WTC11 (cell line): ENCODE results near the gene GCM1.

Experiments used
- CREB1 ChIP-seq: sonication (generic); formaldehyde crosslinking; IDR thresholded peaks from 2 replicates; pipeline ENCODE4 v1.8.0; 2023; ENCODE audit warnings: mild to moderate bottlenecking, missing genetic modification reagents
- CREM ChIP-seq: sonication (generic); formaldehyde crosslinking; IDR thresholded peaks from 2 replicates; pipeline ENCODE4 v1.8.1; 2022; ENCODE audit warnings: mild to moderate bottlenecking, missing genetic modification reagents, moderate library complexity
- GTF2I ChIP-seq: fragments of 250-450 bp; sonication (Bioruptor Pico); conservative IDR thresholded peaks from 2 replicates; pipeline ENCODE4 v1.4.0; 2021; ENCODE audit warnings: mild to moderate bottlenecking
- NFYB ChIP-seq: sonication (generic); formaldehyde crosslinking; conservative IDR thresholded peaks from 2 replicates; pipeline ENCODE4 v1.8.0; 2022; ENCODE audit warnings: low read depth, missing genetic modification reagents
- TF ChIP-seq, protein P1 (sequence below): sonication (generic); formaldehyde crosslinking; IDR thresholded peaks from 2 replicates; pipeline ENCODE4 v1.8.0; 2023; ENCODE audit warnings: missing genetic modification reagents
- TF ChIP-seq, protein P2 (sequence below): sonication (generic); formaldehyde crosslinking; conservative IDR thresholded peaks from 2 replicates; pipeline ENCODE4 v1.8.1; 2022; ENCODE audit warnings: mild to moderate bottlenecking, missing genetic modification reagents
- TF ChIP-seq, protein P3 (sequence below): sonication (generic); formaldehyde crosslinking; IDR thresholded peaks from 2 replicates; pipeline ENCODE4 v1.8.1; 2023; ENCODE audit warnings: mild to moderate bottlenecking, missing genetic modification reagents, moderate library complexity
- TF ChIP-seq, protein P4 (sequence below): sonication (generic); formaldehyde crosslinking; IDR thresholded peaks from 2 replicates; pipeline ENCODE4 v1.8.1; 2023; ENCODE audit warnings: mild to moderate bottlenecking, moderate library complexity, missing genetic modification reagents
- TF ChIP-seq, protein P5 (sequence below): sonication (generic); formaldehyde crosslinking; conservative IDR thresholded peaks from 2 replicates; pipeline ENCODE4 v1.8.1; 2023; ENCODE audit warnings: mild to moderate bottlenecking, low read depth, missing genetic modification reagents, moderate library complexity
- TF ChIP-seq, protein P6 (sequence below): fragments of 200-600 bp; IDR thresholded peaks from 2 replicates; pipeline ENCODE4 v1.8.0; 2022; ENCODE audit warnings: antibody characterized with exemption
- TF ChIP-seq, protein P7 (sequence below): sonication (generic); formaldehyde crosslinking; IDR thresholded peaks from 2 replicates; pipeline ENCODE4 v1.8.0; 2022; ENCODE audit warnings: mild to moderate bottlenecking, missing genetic modification reagents

DNA sequence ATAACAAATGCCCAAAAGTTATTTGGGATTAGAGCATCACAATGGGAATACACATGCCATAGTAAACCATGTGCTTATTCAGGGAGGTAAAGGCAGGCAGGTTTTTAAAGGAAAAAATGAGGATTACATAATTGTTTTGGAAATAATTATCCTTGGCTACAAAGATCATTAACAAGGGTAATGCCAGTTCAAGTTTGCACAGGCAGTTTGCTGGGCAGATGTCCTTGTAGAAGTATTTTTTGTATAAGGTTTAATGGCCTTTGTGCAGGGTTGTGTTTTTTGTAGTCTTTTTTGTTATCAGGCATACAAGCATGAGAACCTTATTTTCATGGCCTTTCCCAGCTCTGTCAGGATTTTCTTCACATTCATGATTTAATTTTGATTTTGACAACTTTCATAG is 58.7 kb downstream of the GCM1 start:
- TF ChIP-seq NFYB (no peak), CREB1 (CRISPR knock-in tag) (no peak), GTF2I (CRISPR knock-in tag) (no peak), CREM (no peak)
- TF ChIP-seq, protein P1, sequence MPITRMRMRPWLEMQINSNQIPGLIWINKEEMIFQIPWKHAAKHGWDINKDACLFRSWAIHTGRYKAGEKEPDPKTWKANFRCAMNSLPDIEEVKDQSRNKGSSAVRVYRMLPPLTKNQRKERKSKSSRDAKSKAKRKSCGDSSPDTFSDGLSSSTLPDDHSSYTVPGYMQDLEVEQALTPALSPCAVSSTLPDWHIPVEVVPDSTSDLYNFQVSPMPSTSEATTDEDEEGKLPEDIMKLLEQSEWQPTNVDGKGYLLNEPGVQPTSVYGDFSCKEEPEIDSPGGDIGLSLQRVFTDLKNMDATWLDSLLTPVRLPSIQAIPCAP (CRISPR knock-in tag), result no peak
- TF ChIP-seq, protein P2, sequence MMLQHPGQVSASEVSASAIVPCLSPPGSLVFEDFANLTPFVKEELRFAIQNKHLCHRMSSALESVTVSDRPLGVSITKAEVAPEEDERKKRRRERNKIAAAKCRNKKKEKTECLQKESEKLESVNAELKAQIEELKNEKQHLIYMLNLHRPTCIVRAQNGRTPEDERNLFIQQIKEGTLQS (CRISPR knock-in tag), result no peak
- TF ChIP-seq, protein P3, sequence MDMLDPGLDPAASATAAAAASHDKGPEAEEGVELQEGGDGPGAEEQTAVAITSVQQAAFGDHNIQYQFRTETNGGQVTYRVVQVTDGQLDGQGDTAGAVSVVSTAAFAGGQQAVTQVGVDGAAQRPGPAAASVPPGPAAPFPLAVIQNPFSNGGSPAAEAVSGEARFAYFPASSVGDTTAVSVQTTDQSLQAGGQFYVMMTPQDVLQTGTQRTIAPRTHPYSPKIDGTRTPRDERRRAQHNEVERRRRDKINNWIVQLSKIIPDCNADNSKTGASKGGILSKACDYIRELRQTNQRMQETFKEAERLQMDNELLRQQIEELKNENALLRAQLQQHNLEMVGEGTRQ (CRISPR knock-in tag), result no peak
- TF ChIP-seq, protein P4, sequence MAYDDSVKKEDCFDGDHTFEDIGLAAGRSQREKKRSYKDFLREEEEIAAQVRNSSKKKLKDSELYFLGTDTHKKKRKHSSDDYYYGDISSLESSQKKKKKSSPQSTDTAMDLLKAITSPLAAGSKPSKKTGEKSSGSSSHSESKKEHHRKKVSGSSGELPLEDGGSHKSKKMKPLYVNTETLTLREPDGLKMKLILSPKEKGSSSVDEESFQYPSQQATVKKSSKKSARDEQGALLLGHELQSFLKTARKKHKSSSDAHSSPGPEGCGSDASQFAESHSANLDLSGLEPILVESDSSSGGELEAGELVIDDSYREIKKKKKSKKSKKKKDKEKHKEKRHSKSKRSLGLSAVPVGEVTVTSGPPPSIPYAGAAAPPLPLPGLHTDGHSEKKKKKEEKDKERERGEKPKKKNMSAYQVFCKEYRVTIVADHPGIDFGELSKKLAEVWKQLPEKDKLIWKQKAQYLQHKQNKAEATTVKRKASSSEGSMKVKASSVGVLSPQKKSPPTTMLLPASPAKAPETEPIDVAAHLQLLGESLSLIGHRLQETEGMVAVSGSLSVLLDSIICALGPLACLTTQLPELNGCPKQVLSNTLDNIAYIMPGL (CRISPR knock-in tag), result no peak
- TF ChIP-seq, protein P5, sequence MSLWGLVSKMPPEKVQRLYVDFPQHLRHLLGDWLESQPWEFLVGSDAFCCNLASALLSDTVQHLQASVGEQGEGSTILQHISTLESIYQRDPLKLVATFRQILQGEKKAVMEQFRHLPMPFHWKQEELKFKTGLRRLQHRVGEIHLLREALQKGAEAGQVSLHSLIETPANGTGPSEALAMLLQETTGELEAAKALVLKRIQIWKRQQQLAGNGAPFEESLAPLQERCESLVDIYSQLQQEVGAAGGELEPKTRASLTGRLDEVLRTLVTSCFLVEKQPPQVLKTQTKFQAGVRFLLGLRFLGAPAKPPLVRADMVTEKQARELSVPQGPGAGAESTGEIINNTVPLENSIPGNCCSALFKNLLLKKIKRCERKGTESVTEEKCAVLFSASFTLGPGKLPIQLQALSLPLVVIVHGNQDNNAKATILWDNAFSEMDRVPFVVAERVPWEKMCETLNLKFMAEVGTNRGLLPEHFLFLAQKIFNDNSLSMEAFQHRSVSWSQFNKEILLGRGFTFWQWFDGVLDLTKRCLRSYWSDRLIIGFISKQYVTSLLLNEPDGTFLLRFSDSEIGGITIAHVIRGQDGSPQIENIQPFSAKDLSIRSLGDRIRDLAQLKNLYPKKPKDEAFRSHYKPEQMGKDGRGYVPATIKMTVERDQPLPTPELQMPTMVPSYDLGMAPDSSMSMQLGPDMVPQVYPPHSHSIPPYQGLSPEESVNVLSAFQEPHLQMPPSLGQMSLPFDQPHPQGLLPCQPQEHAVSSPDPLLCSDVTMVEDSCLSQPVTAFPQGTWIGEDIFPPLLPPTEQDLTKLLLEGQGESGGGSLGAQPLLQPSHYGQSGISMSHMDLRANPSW, result no peak
- TF ChIP-seq, protein P6, sequence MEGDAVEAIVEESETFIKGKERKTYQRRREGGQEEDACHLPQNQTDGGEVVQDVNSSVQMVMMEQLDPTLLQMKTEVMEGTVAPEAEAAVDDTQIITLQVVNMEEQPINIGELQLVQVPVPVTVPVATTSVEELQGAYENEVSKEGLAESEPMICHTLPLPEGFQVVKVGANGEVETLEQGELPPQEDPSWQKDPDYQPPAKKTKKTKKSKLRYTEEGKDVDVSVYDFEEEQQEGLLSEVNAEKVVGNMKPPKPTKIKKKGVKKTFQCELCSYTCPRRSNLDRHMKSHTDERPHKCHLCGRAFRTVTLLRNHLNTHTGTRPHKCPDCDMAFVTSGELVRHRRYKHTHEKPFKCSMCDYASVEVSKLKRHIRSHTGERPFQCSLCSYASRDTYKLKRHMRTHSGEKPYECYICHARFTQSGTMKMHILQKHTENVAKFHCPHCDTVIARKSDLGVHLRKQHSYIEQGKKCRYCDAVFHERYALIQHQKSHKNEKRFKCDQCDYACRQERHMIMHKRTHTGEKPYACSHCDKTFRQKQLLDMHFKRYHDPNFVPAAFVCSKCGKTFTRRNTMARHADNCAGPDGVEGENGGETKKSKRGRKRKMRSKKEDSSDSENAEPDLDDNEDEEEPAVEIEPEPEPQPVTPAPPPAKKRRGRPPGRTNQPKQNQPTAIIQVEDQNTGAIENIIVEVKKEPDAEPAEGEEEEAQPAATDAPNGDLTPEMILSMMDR, result no peak
- TF ChIP-seq, protein P7, sequence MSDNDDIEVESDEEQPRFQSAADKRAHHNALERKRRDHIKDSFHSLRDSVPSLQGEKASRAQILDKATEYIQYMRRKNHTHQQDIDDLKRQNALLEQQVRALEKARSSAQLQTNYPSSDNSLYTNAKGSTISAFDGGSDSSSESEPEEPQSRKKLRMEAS, result no peak
